ENCODE measurements around the gene PER3. TPM values are rescaled to one million over a fixed set of nuclear protein-coding genes. Genes with fewer than 3 reads are reported as not detected.

PER3 gene
- total and polyA plus RNA-seq, 10 of the 15 experiments (the other 5 are each of a cell fraction or from before 2014, with no cell fraction given), result 0.06 to 0.64 (median 0.13) TPM; not detected in 1

DNA sequence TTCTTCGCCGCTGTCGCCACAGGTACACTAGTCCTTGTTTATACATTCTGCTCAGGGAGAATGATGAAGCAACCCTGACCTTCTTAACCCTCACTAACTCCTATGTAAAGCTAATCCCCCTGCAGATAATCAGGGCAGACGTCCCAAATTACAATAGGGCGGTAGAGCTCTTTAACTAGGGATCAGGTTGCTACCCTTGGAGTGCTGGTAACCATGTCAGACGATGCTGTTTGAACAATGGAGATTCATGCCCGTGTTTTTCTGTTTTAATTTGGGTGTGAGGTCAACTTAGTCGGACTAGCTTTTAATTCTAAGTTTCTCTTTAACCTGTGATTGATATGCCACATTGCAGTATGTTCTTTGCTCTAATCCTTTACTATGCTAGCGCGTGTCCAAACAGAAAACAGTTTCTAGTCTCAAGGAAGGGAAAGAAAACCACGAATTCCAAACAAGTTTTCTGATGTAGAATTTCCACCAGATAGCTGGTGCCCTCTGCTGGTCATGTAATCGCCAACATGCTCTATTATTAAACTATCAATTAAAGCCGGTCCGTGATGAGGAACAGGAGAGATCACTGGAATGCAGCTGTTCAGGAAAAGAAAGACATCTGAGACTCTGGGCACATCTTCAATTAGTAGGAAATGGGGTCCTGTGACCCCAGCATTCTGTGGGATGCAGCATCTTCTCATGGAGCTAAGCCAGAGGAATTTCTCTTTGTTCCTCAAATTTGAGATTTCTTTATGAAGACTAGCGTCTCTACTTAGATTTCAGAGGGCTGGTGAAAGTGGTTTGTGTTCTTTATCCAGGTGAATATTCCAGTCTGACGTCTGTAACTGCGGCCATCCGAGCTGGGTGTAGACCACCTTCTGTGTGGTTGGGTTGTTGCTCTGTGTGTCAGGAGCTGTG is 31.3 kb upstream of the PER3 start:
- no peak for DNase-seq (ENCODE audit: low read depth, low spot score)
- ATAC-seq, result peak; percentile 69
- H4K20me1 ChIP-seq (ENCODE audit: control insufficient read depth, insufficient read depth), result no peaks in the 10 kb centered on the region
- intact Hi-C loops (cut with micrococcal nuclease; ENCODE audit: unreplicated experiment) (loop anchor here (1.0 to 5.0 kb wide), 2 partner anchors 85 to 150 kb away; no protein-coding TSS in a partner anchor), in situ Hi-C loops (cut with MboI) (no loop called here)
- RAD21 ChIA-PET (ENCODE audit: unreplicated experiment), result interaction anchor here (1.1 to 3.4 kb wide), 3 partner anchors 9 to 84 kb away, joined by 3 to 45 read pairs (median 4); no protein-coding TSS in a partner anchor
- SMC1A ChIA-PET (ENCODE audit: uncharacterized antibody, unreplicated experiment), result interaction anchor here (0.6 to 4.8 kb wide), 16 partner anchors 8 to 1784 kb away, joined by 3 to 55 read pairs (median 3); no protein-coding TSS in a partner anchor
- H3K4me2 ChIP-seq (ENCODE audit: control insufficient read depth, insufficient read depth), result no peak overlapping the region
- H3K36me3 ChIP-seq (ENCODE audit: control insufficient read depth in 2 of 2, insufficient read depth in 2 of 2, low read length in 1 of 2), result no peaks in the 10 kb centered on the region
- no peaks in the 10 kb centered on the region for H3K79me2 ChIP-seq (ENCODE audit: control insufficient read depth, insufficient read depth, low read length)
- WGBS (ENCODE audit: insufficient coverage, insufficient replicate concordance, low lambda C conversion rate, missing lambda C conversion rate), result 12% methylated on average over 18 of the region's 18 CpGs
- POLR2A ChIA-PET, result interaction anchor here (0.5 kb wide), 1 partner anchor 636 kb away, joined by 3 read pairs; no protein-coding TSS in a partner anchor
- TF ChIP-seq TBL1XR1 (IDR thresholded peaks at IDR 0.05; ENCODE audit: low read depth, low read length), result no peak
- TF ChIP-seq SMC3 (IDR thresholded peaks at IDR 0.05; ENCODE audit: borderline replicate concordance, low read length), result peak; percentile 62
- TF ChIP-seq, protein P1, sequence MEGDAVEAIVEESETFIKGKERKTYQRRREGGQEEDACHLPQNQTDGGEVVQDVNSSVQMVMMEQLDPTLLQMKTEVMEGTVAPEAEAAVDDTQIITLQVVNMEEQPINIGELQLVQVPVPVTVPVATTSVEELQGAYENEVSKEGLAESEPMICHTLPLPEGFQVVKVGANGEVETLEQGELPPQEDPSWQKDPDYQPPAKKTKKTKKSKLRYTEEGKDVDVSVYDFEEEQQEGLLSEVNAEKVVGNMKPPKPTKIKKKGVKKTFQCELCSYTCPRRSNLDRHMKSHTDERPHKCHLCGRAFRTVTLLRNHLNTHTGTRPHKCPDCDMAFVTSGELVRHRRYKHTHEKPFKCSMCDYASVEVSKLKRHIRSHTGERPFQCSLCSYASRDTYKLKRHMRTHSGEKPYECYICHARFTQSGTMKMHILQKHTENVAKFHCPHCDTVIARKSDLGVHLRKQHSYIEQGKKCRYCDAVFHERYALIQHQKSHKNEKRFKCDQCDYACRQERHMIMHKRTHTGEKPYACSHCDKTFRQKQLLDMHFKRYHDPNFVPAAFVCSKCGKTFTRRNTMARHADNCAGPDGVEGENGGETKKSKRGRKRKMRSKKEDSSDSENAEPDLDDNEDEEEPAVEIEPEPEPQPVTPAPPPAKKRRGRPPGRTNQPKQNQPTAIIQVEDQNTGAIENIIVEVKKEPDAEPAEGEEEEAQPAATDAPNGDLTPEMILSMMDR (IDR thresholded peaks at IDR 0.05 in 2 of 3, conservative IDR thresholded peaks at IDR 0.05 in 1 of 3; ENCODE audit: control insufficient read depth in 2 of 3, extremely low read depth in 1 of 3, insufficient read depth in 1 of 3, low read depth in 3 of 3, low read length in 3 of 3), result peak; percentile 67 to 77 (median 70)
- no peak for TF ChIP-seq SIN3A (IDR thresholded peaks at IDR 0.05; ENCODE audit: low read depth, low read length)
- TF ChIP-seq RAD21 (IDR thresholded peaks at IDR 0.05; ENCODE audit: insufficient read depth, low read depth, low read length), result peak; percentile 55
- no peak overlapping the region for H3K9ac ChIP-seq (ENCODE audit: control insufficient read depth, insufficient read depth, low read length)
- peak; percentile 74 for FAIRE-seq
- BruUV-seq (replicated peaks), result no TSS peak
- no peaks in the 10 kb centered on the region for H3K4me1 ChIP-seq (ENCODE audit: control insufficient read depth, insufficient read depth, low read length)
- no peak overlapping the region for H3K4me3 ChIP-seq
- CTCF ChIA-PET, result interaction anchor here (0.6 to 7.9 kb wide), 41 partner anchors 8 to 1006 kb away, joined by 3 to 208 read pairs (median 4); partner anchors contain the start of gene VAMP3
- no peak overlapping the region for H3K27ac ChIP-seq (ENCODE audit: control insufficient read depth, insufficient read depth)
- H3K9me3 ChIP-seq (replicated peaks; ENCODE audit: control insufficient read depth, insufficient read depth, low read length), result no peaks in the 10 kb centered on the region
- H3K27me3 ChIP-seq (replicated peaks in 1 of 2; ENCODE audit: control insufficient read depth in 2 of 2, insufficient read depth in 2 of 2, low read length in 1 of 2), result peaks cover 0 to 3% of the 10 kb centered on the region in 2 experiments; a peak in 1 of 4 replicates
- peak overlapping the region; percentile 50 for H2AFZ ChIP-seq (ENCODE audit: control insufficient read depth, low read depth, low read length)
